Stomach (tissue), 9 donors: ENCODE measurements around the gene CCDC51. TPM values are rescaled to one million over a fixed set of nuclear protein-coding genes. Genes with fewer than 3 reads are reported as not detected.

Source experiments
- DNase-seq, 2 donors: peaks; one replicate each; pipeline versions ENCODE4 v3.0.0 to v3.0.0-alpha.2; 2013 to 2019
- H3K27ac ChIP-seq, 5 donors: fragments of 200-600 bp in 4 of 5; sonication (generic) in 4 of 5; one replicate each; pipeline ENCODE4 v1.5.1; 2013 to 2019; ENCODE audit warnings: mild to moderate bottlenecking in 1 of 5, moderate library complexity in 1 of 5
- H3K27me3 ChIP-seq, 3 donors: fragments of 200-600 bp; sonication (generic); one replicate each; pipeline ENCODE4 v1.5.1; 2017 to 2019; ENCODE audit warnings: mixed run types in 1 of 3
- H3K36me3 ChIP-seq, 4 donors: fragments of 200-600 bp; sonication (generic); 1 replicate in 3 of 4; 2 replicates in 1 of 4; pipeline ENCODE4 v1.5.1; 2016 to 2019
- H3K4me1 ChIP-seq, 4 donors: fragments of 200-600 bp; sonication (generic); one replicate each; pipeline ENCODE4 v1.5.1; 2016 to 2019
- H3K4me3 ChIP-seq, 4 donors: fragments of 200-600 bp; sonication (generic) in 3 of 4; one replicate each; pipeline ENCODE4 v1.5.1; 2016 to 2019; ENCODE audit warnings: mild to moderate bottlenecking in 1 of 4
- H3K9me3 ChIP-seq, 4 donors: fragments of 200-600 bp; sonication (generic); one replicate each; pipeline ENCODE4 v1.5.1; 2016 to 2019
- CTCF ChIP-seq, 7 experiments: fragments of 450-650 bp in 4 of 7; fragments of 200-600 bp in 3 of 7; sonication (generic) in 3 of 7; IDR thresholded peaks; one replicate each; pipeline ENCODE4 v1.5.1; 2016 to 2019; ENCODE audit warnings: antibody characterized with exemption in 7 of 7, control low read depth in 2 of 7, mild to moderate bottlenecking in 1 of 7
- EP300 ChIP-seq: sonication (generic); formaldehyde crosslinking; IDR thresholded peaks from one replicate; pipeline ENCODE4 v1.6.1; 2017; ENCODE audit warnings: antibody characterized with exemption
- POLR2A ChIP-seq, 4 donors: fragments of 450-650 bp; IDR thresholded peaks; one replicate each; pipeline ENCODE4 v1.6.1; 2016; ENCODE audit warnings: antibody characterized with exemption in 4 of 4, control low read depth in 2 of 4, mild to moderate bottlenecking in 1 of 4, moderate library complexity in 1 of 4
- POLR2AphosphoS5 ChIP-seq, 3 donors: sonication (generic); formaldehyde crosslinking; IDR thresholded peaks; one replicate each; pipeline ENCODE4 v1.6.1; 2016; ENCODE audit warnings: antibody characterized with exemption in 3 of 3
- WGBS, 5 donors: extraction: QIAGEN DNeasy Blood & Tissue Kit in 3 of 5; methylation state at CpG; one replicate each; pipeline versions ENCODE4 v1.1.5 to v1.1.7; 2013 to 2018; 5-methylcytosine and 5-hydroxymethylcytosine counted together
- intact Hi-C: fragments of 100-400 bp; cut with DNase I; formaldehyde crosslinking; loops from one replicate; pipeline ENCODE4 v1.15.1; 2023; ENCODE audit warnings: low total_unique reads
- polyA plus RNA-seq, 3 donors: library from polyadenylated mRNA; stranded (reverse); fragments of 200-250 nt; gene quantifications; one replicate each; pipeline ENCODE4 v1.2.3, GENCODE V29; 2013
- total RNA-seq, 5 donors: library from RNA; depleted of rRNA; stranded (reverse); fragments of >200 nt; gene quantifications; one replicate each; pipeline versions ENCODE4 v1.1.0 to v1.2.3, GENCODE V29; 2014 to 2016
- donor health status: healthy with polysubstance abuse.
- donor health status: Bipolar disorder and iron deficiency.
- donor health status: healthy.

The CCDC51 gene
- total and polyA plus RNA-seq, 8 donors = 1.8 to 12.5 (median 8.3) TPM

GRCh38 chr3:48415251-48415953 lies 24.5 kb downstream of the CCDC51 start:
- Histone ChIP-seq H3K4me1 (peaks cover 0 to 8% (median 0%) of the 10 kb centered on the region in 4 donors), H3K36me3 (peaks cover 81 to 100% (median 100%) of the 10 kb centered on the region in 4 donors), H3K4me3 (no peak overlapping the region), H3K9me3 (no peaks in the 10 kb centered on the region), H3K27me3 (no peaks in the 10 kb centered on the region), H3K27ac (no peak overlapping the region)
- intact Hi-C loops = loop anchor here (10.0 kb wide), 1 partner anchor 141 kb away; no protein-coding TSS in a partner anchor
- DNase-seq = peak in 1 of 2 donors; percentile 29
- 83 to 94% (median 92%) methylated on average over 13 to 24 of the region's 24 CpGs for WGBS, 5 donors
- TF ChIP-seq EP300 = no peak
- TF ChIP-seq CTCF (IDR thresholded peaks at IDR 0.05) = no peak
- no peak for TF ChIP-seq POLR2AphosphoS5 (IDR thresholded peaks at IDR 0.05)
- TF ChIP-seq POLR2A (IDR thresholded peaks at IDR 0.05) = no peak

- H3K9me3 ChIP-seq = no peaks in the 10 kb centered on the region
- peaks cover 86 to 100% (median 100%) of the 10 kb centered on the region in 4 donors for H3K36me3 ChIP-seq
- no peak overlapping the region for H3K27ac ChIP-seq
- no peak overlapping the region for H3K4me3 ChIP-seq
- WGBS, 5 donors = 82 to 89% (median 86%) methylated on average over 19 to 25 of the region's 25 CpGs
- DNase-seq = no peak
- no peaks in the 10 kb centered on the region for H3K27me3 ChIP-seq
- TF ChIP-seq POLR2AphosphoS5 (IDR thresholded peaks at IDR 0.05) (no peak), POLR2A (IDR thresholded peaks at IDR 0.05) (no peak), CTCF (IDR thresholded peaks at IDR 0.05) (no peak), EP300 (no peak)
- H3K4me1 ChIP-seq = peaks cover 0 to 8% (median 0%) of the 10 kb centered on the region in 4 donors
- intact Hi-C loops = loop anchor here (10.0 kb wide), 1 partner anchor 140 kb away; no protein-coding TSS in a partner anchor
Observed at GRCh38 chr3:48414376-48415250, 25.3 kb downstream of the CCDC51 start.

GRCh38 chr3:48413611-48414010 lies 26.3 kb downstream of the CCDC51 start:
- peaks cover 85 to 100% (median 100%) of the 10 kb centered on the region in 4 donors for H3K36me3 ChIP-seq
- TF ChIP-seq POLR2A (IDR thresholded peaks at IDR 0.05) (no peak), CTCF (IDR thresholded peaks at IDR 0.05) (no peak), EP300 (no peak), POLR2AphosphoS5 (IDR thresholded peaks at IDR 0.05) (no peak)
- H3K27ac ChIP-seq = no peak overlapping the region
- H3K27me3 ChIP-seq = no peaks in the 10 kb centered on the region
- no peak for DNase-seq
- WGBS, 5 donors = 70 to 91% (median 88%) methylated on average over 5 to 14 of the region's 14 CpGs
- H3K9me3 ChIP-seq = no peaks in the 10 kb centered on the region
- H3K4me1 ChIP-seq = peaks cover 0 to 8% (median 0%) of the 10 kb centered on the region in 4 donors
- H3K4me3 ChIP-seq = no peak overlapping the region
- intact Hi-C loops = loop anchor here (10.0 kb wide), 1 partner anchor 139 kb away; no protein-coding TSS in a partner anchor

- no peak overlapping the region for H3K4me3 ChIP-seq
- peaks cover 85 to 100% (median 100%) of the 10 kb centered on the region in 4 donors for H3K36me3 ChIP-seq
- intact Hi-C loops = loop anchor here (10.0 kb wide), 1 partner anchor 138 kb away; no protein-coding TSS in a partner anchor
- 75 to 92% (median 88%) methylated on average over 7 to 8 of the region's 8 CpGs for WGBS, 5 donors
- no peak for TF ChIP-seq EP300
- H3K27me3 ChIP-seq = no peaks in the 10 kb centered on the region
- peaks cover 0 to 8% (median 0%) of the 10 kb centered on the region in 4 donors for H3K4me1 ChIP-seq
- DNase-seq = no peak
- no peak overlapping the region for H3K27ac ChIP-seq
- H3K9me3 ChIP-seq = no peaks in the 10 kb centered on the region
Observed at GRCh38 chr3:48413086-48413485, 26.8 kb downstream of the CCDC51 start.
